IMR-90 (cell line): ENCODE measurements around the gene TPT1. TPM values are rescaled to one million over a fixed set of nuclear protein-coding genes. Genes with fewer than 3 reads are reported as not detected.

ENCODE experiments used
- ATAC-seq: fragments of 200-7000 bp; cut with Tn5 transposase; 2 replicates; pipeline ENCODE4 v1.9.1; 2020; ENCODE audit warnings: low read depth, mild to moderate bottlenecking, moderate library complexity
- BruUV-seq: library from RNA; stranded (reverse); fragments of 400-500 nt; replicated peaks from 2 replicates; lab custom pipeline; 2021; lab: Mats Ljungman, UMichigan
- CTCF ChIA-PET: fragments of 300-600 bp; formaldehyde crosslinking; extraction: SDS; loops from one replicate; lab custom pipeline; 2021; ENCODE audit warnings: antibody characterized with exemption; lab: Yijun Ruan, JAX
- POLR2A ChIA-PET: fragments of 300-600 bp; sonication (Branson Sonifier 250); formaldehyde crosslinking; loops from one replicate; lab custom pipeline; 2022; ENCODE audit warnings: antibody characterized with exemption; ENCODE audit not compliant: unreplicated experiment; lab: Charles Lee
- DNase-seq: peaks from one replicate; pipeline ENCODE4 v3.0.0; 2013
- H2AFZ ChIP-seq: replicated peaks from 2 replicates; pipeline ENCODE3; 2013; ENCODE audit warnings: low read length, mild to moderate bottlenecking; ENCODE audit not compliant: poor library complexity
- H2AK5ac ChIP-seq: 2 replicates; pipeline ENCODE4 v1.6.1; 2013; ENCODE audit warnings: low read depth, low read length, inconsistent platforms
- H2AK9ac ChIP-seq: replicated peaks from 2 replicates; pipeline ENCODE3; 2013; ENCODE audit warnings: mild to moderate bottlenecking, low read depth, low read length, moderate library complexity; ENCODE audit not compliant: poor library complexity
- H2BK120ac ChIP-seq: 2 replicates; pipeline ENCODE4 v1.6.1; 2013; ENCODE audit warnings: low read depth, low read length, inconsistent platforms
- H2BK15ac ChIP-seq: 3 replicates; pipeline ENCODE4 v1.6.1; 2013; ENCODE audit warnings: low read depth, low read length, inconsistent platforms
- H2BK20ac ChIP-seq: 2 replicates; pipeline ENCODE4 v1.6.1; 2013; ENCODE audit warnings: low read depth, mild to moderate bottlenecking, inconsistent platforms, low read length, moderate library complexity
- H2BK5ac ChIP-seq: 2 replicates; pipeline ENCODE4 v1.6.1; 2013; ENCODE audit warnings: mild to moderate bottlenecking, low read depth, low read length, inconsistent platforms; ENCODE audit not compliant: poor library complexity, severe bottlenecking
- H3K14ac ChIP-seq: replicated peaks from 2 replicates; pipeline ENCODE4 v1.6.1; 2013; ENCODE audit warnings: low read depth, low read length, inconsistent platforms
- H3K18ac ChIP-seq: 2 replicates; pipeline ENCODE4 v1.6.1; 2013; ENCODE audit warnings: low read depth, low read length, control low read depth
- H3K23ac ChIP-seq: 2 replicates; pipeline ENCODE4 v1.6.1; 2013; ENCODE audit warnings: low read depth, low read length, inconsistent platforms
- H3K27ac ChIP-seq: 2 replicates; pipeline ENCODE4 v1.5.1; 2013; ENCODE audit warnings: mild to moderate bottlenecking, control low read depth, low read length; ENCODE audit not compliant: insufficient read depth
- H3K27me3 ChIP-seq: 2 replicates; pipeline ENCODE4 v1.6.1; 2013; ENCODE audit warnings: low read length; ENCODE audit not compliant: control insufficient read depth, insufficient read depth
- H3K36me3 ChIP-seq: 2 replicates; pipeline ENCODE4 v1.6.1; 2013; ENCODE audit warnings: low read length, mixed read lengths; ENCODE audit not compliant: control insufficient read depth, insufficient read depth
- H3K4ac ChIP-seq: 2 replicates; pipeline ENCODE4 v1.6.1; 2013; ENCODE audit warnings: low read depth, low read length, inconsistent platforms
- H3K4me1 ChIP-seq: 2 replicates; pipeline ENCODE4 v1.6.1; 2013; ENCODE audit warnings: low read length, mixed read lengths; ENCODE audit not compliant: control insufficient read depth, insufficient read depth
- H3K4me2 ChIP-seq: 2 replicates; pipeline ENCODE4 v1.6.1; 2013; ENCODE audit warnings: low read depth, mild to moderate bottlenecking, control low read depth, low read length, moderate library complexity
- H3K4me3 ChIP-seq: 2 replicates; pipeline ENCODE4 v1.5.1; 2013; ENCODE audit warnings: low read depth, mild to moderate bottlenecking, control low read depth, low read length, moderate library complexity; ENCODE audit not compliant: insufficient read depth
- H3K56ac ChIP-seq: 2 replicates; pipeline ENCODE4 v1.6.1; 2013; ENCODE audit warnings: low read length, inconsistent platforms; ENCODE audit not compliant: insufficient read depth; ENCODE audit errors: extremely low read depth
- H3K79me1 ChIP-seq, 2 experiments: 2 replicates each; pipeline ENCODE4 v1.6.1; 2013; ENCODE audit warnings: low read length in 2 of 2, inconsistent platforms in 1 of 2, low read depth in 1 of 2
- H3K9ac ChIP-seq: 2 replicates; pipeline ENCODE4 v1.6.1; 2013; ENCODE audit warnings: low read depth, low read length, control low read depth
- H3K9me1 ChIP-seq: 2 replicates; pipeline ENCODE4 v1.6.1; 2013; ENCODE audit warnings: low read length, inconsistent platforms; ENCODE audit not compliant: insufficient read depth
- H3K9me3 ChIP-seq: 2 replicates; pipeline ENCODE4 v1.6.1; 2013; ENCODE audit warnings: low read length; ENCODE audit not compliant: control insufficient read depth, insufficient read depth
- H4K20me1 ChIP-seq: 2 replicates; pipeline ENCODE4 v1.6.1; 2013; ENCODE audit warnings: low read length, inconsistent platforms; ENCODE audit not compliant: insufficient read depth
- H4K5ac ChIP-seq: 2 replicates; pipeline ENCODE4 v1.6.1; 2013; ENCODE audit warnings: mild to moderate bottlenecking, low read depth, low read length, control low read depth
- H4K8ac ChIP-seq, 2 experiments: 2 replicates each; pipeline ENCODE4 v1.6.1; 2013; ENCODE audit warnings: low read depth in 2 of 2, low read length in 2 of 2, control low read depth in 1 of 2, inconsistent platforms in 1 of 2
- H4K91ac ChIP-seq: 2 replicates; pipeline ENCODE4 v1.6.1; 2013; ENCODE audit warnings: low read depth, low read length, inconsistent platforms; ENCODE audit not compliant: insufficient read depth
- CEBPB ChIP-seq: IDR thresholded peaks from 2 replicates; pipeline ENCODE4 v1.6.1; 2012; ENCODE audit warnings: low read depth, low read length, improper control_type of control experiment
- CHD1 ChIP-seq: IDR thresholded peaks from 2 replicates; pipeline ENCODE4 v1.6.1; 2012; ENCODE audit warnings: low read depth, low read length, improper control_type of control experiment
- ELK1 ChIP-seq: fragments of 150-350 bp; IDR thresholded peaks from 2 replicates; pipeline ENCODE4 v1.6.1; 2016; ENCODE audit warnings: low read depth, mild to moderate bottlenecking, low read length, moderate library complexity, borderline replicate concordance
- MXI1 ChIP-seq: IDR thresholded peaks from 2 replicates; pipeline ENCODE4 v1.6.1; 2012; ENCODE audit warnings: low read depth, mild to moderate bottlenecking, low read length, moderate library complexity, borderline replicate concordance
- RCOR1 ChIP-seq: IDR thresholded peaks from 2 replicates; pipeline ENCODE4 v1.6.1; 2012; ENCODE audit warnings: mild to moderate bottlenecking, low read length, improper control_type of control experiment; ENCODE audit not compliant: insufficient replicate concordance
- RFX5 ChIP-seq: IDR thresholded peaks from 2 replicates; pipeline ENCODE4 v1.8.0; 2012; ENCODE audit warnings: low read depth, mild to moderate bottlenecking, low read length, moderate library complexity
- SMC3 ChIP-seq: fragments of 150-350 bp; IDR thresholded peaks from 2 replicates; pipeline ENCODE4 v1.6.1; 2016; ENCODE audit warnings: low read depth, mild to moderate bottlenecking, antibody characterized with exemption, low read length, moderate library complexity
- USF2 ChIP-seq: fragments of 150-350 bp; IDR thresholded peaks from 2 replicates; pipeline ENCODE4 v1.6.1; 2017; ENCODE audit warnings: mild to moderate bottlenecking, antibody characterized with exemption, low read length, low read depth
- WGBS, 2 experiments: methylation state at CpG; one replicate each; pipeline versions ENCODE4 v1.1.5 to v1.1.7; 2013; ENCODE audit warnings: missing lambda C conversion rate in 2 of 2; ENCODE audit not compliant: insufficient read length in 1 of 2; ENCODE audit errors: extremely low coverage in 2 of 2; 5-methylcytosine and 5-hydroxymethylcytosine counted together
- dilution Hi-C: fragments of 300-500 bp; cut with HindIII; formaldehyde crosslinking; loops from one replicate; pipeline ENCODE4 v1.14.3; 2018; ENCODE audit warnings: low sequenced_read_pairs; ENCODE audit not compliant: unreplicated experiment
- in situ Hi-C: fragments of 300-500 bp; cut with MboI; formaldehyde crosslinking; loops from 3 replicates; pipeline ENCODE4 v1.14.3; 2019; ENCODE audit warnings: low sequenced_read_pairs, inconsistent platforms, mixed read lengths
- intact Hi-C: fragments of 100-400 bp; cut with micrococcal nuclease; formaldehyde crosslinking; loops from 2 replicates; pipeline ENCODE4 v1.10.0; 2022
- polyA plus RNA-seq, 3 experiments: library from polyadenylated mRNA; depleted of rRNA; stranded (reverse); fragments of >200 nt; gene quantifications; 2 replicates each; pipeline ENCODE4 v1.2.3, GENCODE V29; 2012; ENCODE audit warnings: low replicate concordance in 1 of 3
- total RNA-seq: library from RNA; depleted of rRNA; stranded (reverse); fragments of >200 nt; gene quantifications from 2 replicates; pipeline ENCODE4 v1.2.3, GENCODE V29; 2012

TPT1 gene
- total and polyA plus RNA-seq, 2 of the 4 experiments (the other 2 are of a cell fraction): 1,663 to 2,665 TPM

GRCh38 chr13:45298206-45298505 lies 42.8 kb downstream of the TPT1 start:
- ATAC-seq (no peak), DNase-seq (no peak)
- Histone ChIP-seq H4K20me1 (no peaks in the 10 kb centered on the region), H4K91ac (no peak overlapping the region), H3K56ac (no peak overlapping the region), H3K14ac (no peak overlapping the region), H2AK9ac (no peak overlapping the region), H3K23ac (no peak overlapping the region), H3K27ac (no peak overlapping the region), H3K18ac (no peak overlapping the region), H2BK120ac (no peak overlapping the region), H4K5ac (no peak overlapping the region), H3K9ac (no peak overlapping the region), H3K9me1 (peaks cover 12% of the 10 kb centered on the region), H4K8ac (no peak overlapping the region), H2BK20ac (no peak overlapping the region), H2AFZ (no peak overlapping the region), H3K4me2 (no peak overlapping the region), H2BK15ac (no peak overlapping the region), H3K27me3 (no peaks in the 10 kb centered on the region), H3K36me3 (no peaks in the 10 kb centered on the region), H3K4ac (no peak overlapping the region), H2AK5ac (no peak overlapping the region), H3K79me1 (no peaks in the 10 kb centered on the region), H2BK5ac (no peak overlapping the region), H3K4me1 (peaks cover 5% of the 10 kb centered on the region; the same call in 1 of the 2 replicates), H3K9me3 (no peaks in the 10 kb centered on the region), H3K4me3 (no peak overlapping the region)
- in situ Hi-C loops (loop anchor here (5.0 kb wide), 1 partner anchor 256 kb away; no protein-coding TSS in a partner anchor), dilution Hi-C loops (no loop called here), intact Hi-C loops (no loop called here)
- TF ChIP-seq RFX5 (no peak), RCOR1 (no peak), ELK1 (no peak), CHD1 (no peak), SMC3 (no peak), USF2 (no peak), CEBPB (no peak), MXI1 (no peak)
- ChIA-PET POLR2A (no interaction called here), CTCF (interaction anchor here (0.9 kb wide), 1 partner anchor 11 kb away, joined by 3 read pairs; no protein-coding TSS in a partner anchor)
- no TSS peak for BruUV-seq
- no CpG with 5 or more reads among the region's 2 CpGs for WGBS, 2 experiments
